Measurements from ENCODE around the gene CFAP74.

CFAP74 gene

GRCh38 chr1:2042830-2043773, 39.5 kb upstream of the CFAP74 start:
- no peak for DNase-seq

GRCh38 chr1:2041887-2042286, 38.3 kb upstream of the CFAP74 start:
- no peak for DNase-seq

- DNase-seq: no peak
Measured at GRCh38 chr1:2041305-2041704, 37.7 kb upstream of the CFAP74 start.

DNA sequence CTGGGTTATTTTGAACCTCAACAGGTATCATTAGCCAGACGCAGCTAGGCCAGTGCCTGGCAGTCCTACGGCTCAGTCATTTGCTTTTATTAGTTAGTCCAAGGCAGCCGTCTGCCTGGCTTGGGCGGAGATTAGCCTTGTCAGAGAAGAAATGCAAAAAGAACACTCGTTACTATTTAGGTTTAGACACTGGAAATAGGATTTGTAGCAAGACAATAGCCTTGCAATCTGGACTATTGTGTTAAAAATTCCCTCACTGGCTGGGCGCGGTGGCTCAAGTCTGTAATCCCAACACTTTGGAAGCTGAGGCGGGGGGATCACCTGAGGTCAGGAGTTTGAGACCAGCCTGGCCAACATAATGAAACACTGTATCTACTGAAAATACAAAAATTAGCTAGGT, 35.7 kb upstream of the CFAP74 start:
- DNase-seq: no peak

- DNase-seq: no peak
Measured at GRCh38 chr1:2038229-2038628, 34.6 kb upstream of the CFAP74 start.

DNA sequence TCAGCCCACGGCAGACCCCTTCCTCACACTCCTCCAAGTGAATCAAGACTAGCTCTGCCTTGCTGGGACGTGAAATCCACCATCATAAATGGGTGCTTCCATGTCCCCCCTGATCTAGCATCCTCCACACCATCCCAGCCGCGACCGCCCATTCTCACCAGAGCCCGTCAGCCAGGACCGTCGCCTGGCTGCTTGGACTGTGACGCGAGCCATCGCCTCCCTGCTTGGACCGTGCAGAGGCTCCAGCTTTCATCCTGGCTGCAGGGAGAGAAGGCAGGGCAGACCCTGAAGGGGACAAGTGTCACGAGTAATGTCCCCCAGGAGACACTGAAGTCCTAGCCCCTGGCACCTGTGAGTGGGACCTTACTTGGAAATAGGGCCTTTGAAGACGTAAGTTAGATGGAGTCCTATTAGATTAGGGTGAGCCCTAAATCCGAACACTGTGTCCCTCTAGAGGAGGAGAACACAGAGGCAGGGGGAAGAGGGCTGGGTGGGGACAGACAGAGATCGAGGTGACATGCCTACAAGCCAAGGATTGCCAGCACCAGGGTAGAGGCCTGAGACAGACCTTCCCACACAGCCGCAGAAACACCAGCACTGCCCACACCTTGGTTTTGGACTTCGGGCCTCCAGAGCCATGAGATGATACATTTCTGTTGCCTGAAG, 33.9 kb upstream of the CFAP74 start:
- no peak for DNase-seq

DNA sequence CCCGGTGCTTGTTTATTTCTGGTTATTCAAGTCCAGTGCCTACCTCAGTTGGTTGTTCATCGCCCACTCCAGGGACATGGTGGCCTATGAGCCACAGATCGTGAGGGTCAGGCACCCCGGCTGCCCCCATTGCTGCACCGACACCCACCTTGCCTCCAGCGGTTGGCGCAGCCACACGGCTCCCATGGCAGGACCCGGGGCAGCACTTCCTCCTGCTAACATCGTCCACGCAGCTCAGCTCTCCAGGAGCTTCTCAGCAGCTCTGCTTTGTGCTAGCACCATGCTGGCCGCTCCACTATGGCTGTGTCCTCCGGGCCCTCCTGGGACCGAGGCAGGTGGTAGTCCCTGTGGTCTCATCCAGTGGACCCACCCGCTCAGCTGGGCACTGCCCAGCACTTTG, 32.7 kb upstream of the CFAP74 start:
- no peak for DNase-seq

GRCh38 chr1:2033165-2033564, 29.6 kb upstream of the CFAP74 start:
- DNase-seq: no peak

DNA sequence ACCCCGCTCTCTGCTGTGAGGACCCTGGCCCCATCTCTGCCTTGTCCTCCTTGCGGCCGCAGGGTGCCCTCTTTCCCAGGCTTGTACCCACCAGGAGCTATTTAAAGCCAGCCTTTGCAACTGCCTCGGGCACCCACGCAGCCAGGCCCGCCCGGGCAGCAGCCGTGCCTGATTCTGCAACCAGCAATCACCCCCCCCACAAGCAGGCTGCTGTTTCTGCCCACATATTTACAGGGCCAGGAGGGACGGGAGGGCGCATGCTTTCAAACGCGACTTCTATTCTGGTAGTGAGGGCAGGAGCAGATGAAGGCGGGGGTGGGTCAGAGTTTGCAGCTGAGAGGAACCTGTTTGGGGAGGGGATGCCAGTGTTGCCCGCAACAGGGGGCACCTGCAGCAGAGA, 29.2 kb upstream of the CFAP74 start:
- no peak for DNase-seq

DNA sequence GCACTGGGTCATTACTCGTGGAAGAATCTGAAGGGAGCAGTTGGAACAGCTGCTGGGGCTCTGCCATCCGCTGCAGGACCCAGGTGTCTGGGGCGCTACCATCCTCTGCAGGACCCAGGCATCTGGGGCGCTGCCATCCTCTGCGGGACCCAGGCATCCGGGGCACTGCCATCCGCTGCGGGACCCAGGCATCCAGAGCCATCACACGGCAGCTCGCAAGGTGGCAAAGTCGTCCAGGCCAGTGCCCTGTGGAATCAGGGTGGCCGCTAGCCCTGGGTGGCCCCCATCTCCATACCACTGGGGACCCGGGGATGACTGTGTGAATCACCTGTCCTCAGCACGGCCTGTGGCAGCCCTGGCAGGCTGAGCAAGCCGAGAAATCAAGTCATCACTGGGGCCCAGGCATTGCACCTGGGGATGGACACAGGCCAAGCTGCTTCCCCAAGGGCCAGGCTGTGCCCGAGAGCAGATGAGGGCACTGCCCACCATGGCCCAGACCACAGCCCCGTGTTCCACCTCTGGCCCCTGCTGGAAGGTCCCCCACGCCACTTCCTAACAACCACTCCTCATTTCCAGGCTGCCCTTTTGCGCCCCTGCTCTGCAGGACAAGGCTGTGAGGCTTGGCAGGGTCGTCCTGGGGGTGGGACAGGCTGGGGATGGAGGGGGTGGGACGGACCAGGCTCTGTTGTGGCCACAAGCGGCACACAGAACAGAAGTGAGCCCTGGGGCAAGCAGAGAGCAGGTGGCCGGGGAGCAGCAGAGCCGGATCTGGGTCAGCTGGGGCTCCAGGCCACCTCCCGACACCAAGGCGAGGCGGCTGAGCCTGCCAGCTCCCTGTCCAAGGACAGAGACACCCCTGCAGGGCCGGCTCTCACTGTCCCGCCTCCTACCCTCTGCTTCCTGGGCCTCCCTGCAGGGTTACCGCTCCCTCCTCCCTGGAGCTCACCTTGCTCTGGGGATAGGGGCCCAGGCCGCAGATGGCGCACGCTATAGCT, 28.3 kb upstream of the CFAP74 start:
- DNase-seq: no peak

DNA sequence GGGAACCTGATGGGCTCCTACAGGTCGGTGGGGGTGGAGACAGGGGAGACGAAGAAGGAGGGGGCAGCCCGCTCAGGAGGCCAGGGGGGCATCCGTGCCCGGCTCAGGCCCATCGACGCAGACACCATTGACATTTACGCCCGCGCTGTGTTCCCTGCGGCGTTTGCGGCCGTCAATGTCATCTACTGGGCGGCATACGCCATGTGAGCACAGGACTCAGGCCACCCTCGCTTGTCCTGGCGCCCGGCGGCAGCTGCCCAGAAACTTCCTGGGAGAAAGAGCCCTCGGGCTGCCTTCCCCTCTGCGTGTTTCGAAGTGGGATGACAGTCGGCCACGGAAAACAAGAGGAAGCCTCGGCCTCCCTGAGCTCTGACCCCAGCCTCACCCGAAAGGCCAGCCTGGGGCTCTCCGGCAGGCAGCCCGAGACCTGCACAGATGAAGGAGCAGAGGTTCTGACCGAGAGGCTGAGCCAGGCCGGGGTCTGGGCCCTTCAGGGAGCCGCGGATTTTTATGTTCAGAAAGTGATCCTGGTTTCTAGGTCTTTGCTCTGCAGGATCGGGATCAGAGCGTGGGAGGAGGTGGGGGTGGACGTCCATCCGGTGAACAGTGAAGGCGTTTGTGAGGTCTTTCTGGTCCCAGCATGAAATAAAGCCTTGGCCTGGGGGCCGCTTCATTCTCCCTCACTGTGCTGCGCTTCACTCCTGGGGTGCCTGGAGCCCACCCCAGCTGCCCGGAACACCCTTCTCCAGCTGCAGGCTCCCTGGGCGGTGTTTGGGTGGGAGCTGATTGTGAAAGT, 26.7 kb upstream of the CFAP74 start:
- DNase-seq: no peak

GRCh38 chr1:2029561-2029960, 26.0 kb upstream of the CFAP74 start:
- DNase-seq: no peak

DNA sequence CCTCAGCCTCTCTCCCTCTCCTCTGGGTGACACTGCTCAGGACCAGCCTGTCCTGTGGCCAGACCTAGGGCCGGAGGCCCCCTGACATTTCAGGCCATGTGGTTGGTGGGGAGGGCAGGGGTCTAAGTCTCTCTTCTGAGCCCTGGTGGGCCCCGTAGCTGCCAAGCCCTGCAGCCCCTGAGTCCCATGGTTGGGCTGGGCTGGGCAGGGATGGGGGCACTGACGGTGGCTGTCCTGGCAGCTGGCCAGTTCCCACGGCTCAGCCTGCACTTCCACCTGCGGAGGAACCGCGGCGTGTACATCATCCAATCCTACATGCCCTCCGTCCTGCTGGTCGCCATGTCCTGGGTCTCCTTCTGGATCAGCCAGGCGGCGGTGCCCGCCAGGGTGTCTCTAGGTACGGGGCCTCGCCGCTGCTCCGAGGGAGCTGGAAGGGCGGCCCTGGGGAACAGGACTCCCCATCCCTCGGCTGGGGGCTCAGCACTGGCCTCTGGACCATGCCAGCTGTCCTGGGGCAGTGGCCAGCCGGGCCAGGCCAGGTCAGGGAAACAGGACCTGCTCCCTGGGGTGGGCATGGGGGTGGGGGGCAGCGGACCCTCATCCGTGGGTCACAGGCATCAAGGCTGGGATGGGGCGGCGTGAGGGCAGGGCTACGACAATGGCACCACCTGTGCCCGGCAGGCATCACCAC, 25.4 kb upstream of the CFAP74 start:
- no peak for DNase-seq

DNA sequence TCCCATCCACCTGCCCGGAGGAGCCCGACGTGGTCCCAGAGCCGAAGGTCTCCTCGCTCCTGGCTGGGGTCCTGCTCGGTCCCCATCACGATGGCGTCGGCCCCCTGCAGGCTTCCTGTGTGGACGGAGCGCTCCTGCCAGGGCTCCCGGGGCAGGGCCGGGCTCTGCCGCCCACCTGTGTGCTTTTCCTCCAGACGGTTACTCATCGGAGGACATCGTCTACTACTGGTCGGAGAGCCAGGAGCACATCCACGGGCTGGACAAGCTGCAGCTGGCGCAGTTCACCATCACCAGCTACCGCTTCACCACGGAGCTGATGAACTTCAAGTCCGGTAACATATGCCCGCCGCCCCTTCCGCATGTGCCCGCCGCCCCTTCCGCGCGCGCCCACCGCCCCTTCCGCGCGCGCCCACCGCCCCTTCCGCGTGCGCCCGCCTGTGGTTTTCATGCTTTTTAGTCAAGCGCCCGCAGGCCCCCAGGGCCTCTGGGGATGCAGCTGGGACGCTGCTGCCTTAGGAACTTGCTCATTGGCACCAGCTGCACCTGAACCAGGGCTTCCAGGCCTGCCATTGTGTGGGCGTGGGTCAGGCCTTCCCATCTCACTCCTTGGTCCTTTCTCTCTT, 24.5 kb upstream of the CFAP74 start:
- DNase-seq: no peak

DNA sequence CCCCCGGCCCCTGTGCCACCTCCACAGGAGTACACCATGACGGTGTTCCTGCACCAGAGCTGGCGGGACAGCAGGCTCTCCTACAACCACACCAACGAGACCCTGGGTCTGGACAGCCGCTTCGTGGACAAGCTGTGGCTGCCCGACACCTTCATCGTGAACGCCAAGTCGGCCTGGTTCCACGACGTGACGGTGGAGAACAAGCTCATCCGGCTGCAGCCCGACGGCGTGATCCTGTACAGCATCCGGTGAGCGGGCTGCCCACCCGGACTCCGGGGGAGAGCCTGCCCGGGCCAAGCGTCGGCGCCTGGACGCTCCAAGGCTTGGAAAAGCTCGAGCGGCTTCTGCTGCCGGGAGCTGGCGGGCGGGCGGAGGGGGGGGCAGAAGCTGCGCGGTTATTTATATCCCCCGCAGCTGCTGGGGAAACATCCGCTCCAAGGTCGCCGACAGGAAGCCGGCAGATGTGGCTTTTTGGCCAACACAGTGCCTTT, 21.9 kb upstream of the CFAP74 start:
- DNase-seq: no peak

- no peak for DNase-seq
Measured at GRCh38 chr1:2024887-2025286, 21.3 kb upstream of the CFAP74 start.

DNA sequence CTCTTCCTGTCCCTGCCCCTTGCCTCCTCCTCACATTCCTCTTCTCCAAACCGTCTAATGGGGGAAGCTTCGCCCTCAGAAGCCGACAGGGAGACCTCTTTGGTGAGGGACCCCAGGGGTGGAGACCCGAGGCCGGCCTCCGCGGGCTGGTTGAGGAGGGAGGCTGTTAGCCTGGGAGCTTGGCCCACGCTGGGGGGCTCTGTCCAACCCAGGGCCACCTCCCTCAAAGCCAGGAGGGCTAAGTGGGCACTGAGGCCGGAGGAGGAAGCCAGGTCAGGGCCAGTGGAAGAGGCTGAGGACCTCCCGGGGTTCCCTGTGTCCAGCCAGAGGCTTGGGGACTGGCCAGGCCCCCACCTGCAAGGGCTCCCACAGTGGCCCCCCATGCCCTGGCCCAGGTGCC, 20.9 kb upstream of the CFAP74 start:
- DNase-seq: no peak

DNA sequence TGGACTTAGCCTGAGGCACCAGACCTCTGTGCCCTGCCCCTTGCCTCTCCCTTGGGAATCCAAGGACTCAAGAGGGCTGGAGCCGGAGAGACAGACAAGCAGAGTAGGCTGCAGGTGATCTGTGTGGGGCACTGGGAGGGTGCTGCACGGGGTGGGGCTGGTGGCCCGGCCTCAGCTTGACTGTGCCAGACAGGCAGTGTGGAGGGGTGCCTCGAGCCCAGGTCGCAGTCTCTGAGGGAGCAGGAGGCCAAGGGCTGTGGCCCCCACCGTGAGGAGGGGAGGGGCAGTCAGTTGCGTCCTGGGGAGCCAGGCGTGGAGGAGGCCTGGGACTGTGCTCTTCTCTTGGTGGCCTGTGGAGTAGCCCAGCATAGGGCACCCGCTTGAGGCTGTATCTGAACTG, 19.6 kb upstream of the CFAP74 start:
- no peak for DNase-seq

- no peak for DNase-seq
Measured at GRCh38 chr1:2022063-2022770, 18.6 kb upstream of the CFAP74 start.

DNA sequence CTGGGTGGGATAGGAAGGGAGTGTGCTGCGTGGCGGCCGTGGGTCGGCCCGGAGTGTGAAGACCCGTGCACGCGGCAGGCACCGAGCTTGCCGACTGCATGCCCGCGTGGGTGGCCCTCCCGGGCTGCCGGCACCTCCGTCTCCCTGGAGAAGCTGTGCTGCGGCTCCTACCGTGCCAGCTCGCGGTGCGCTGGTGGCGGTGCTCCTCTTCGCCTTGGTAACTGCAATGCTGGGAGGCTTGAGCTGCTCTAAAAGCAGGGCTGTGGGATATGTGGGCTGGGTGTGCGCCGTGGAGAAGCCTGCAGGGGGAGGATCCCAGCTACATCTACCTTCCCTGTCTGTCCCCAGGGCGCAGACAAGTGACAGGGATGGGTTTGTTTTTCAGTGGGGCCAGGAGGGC, 18.0 kb upstream of the CFAP74 start:
- DNase-seq: no peak

Measured in activated CD4-positive, CD25-positive, alpha-beta regulatory T cell treated with anti-CD3 and anti-CD28 coated beads, Interleukin-2, amount 50 U/mL, for 72 hours (primary cell).